ENCODE results near the gene GRM5. TPM values are rescaled to one million over a fixed set of nuclear protein-coding genes. Genes with fewer than 3 reads are reported as not detected.

The GRM5 gene
- total RNA-seq, 1 donor from 2014 or later = not detected

DNA sequence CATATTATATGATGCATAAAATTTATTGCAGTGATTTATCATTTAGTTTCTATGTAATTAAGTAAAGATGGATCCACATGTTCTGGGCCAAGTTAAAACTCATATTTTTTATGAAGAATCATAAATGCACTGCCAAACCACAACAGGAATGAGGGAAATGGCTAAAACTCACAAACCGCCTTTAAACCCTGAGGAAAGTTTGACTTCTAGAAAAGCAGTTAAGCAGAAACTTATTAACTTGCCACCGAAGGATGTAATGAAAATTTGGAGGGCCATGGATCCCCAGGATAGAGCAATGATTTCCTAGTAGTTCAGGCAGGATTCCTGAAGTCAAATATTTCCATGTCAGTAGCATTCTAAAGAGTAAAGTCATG lies 510.0 kb downstream of the GRM5 start:
- Histone ChIP-seq H3K27ac (no peak overlapping the region), H3K4me3 (no peak overlapping the region)
- TF ChIP-seq POLR2A (IDR thresholded peaks at IDR 0.05) = no peak
- TF ChIP-seq, protein P1, sequence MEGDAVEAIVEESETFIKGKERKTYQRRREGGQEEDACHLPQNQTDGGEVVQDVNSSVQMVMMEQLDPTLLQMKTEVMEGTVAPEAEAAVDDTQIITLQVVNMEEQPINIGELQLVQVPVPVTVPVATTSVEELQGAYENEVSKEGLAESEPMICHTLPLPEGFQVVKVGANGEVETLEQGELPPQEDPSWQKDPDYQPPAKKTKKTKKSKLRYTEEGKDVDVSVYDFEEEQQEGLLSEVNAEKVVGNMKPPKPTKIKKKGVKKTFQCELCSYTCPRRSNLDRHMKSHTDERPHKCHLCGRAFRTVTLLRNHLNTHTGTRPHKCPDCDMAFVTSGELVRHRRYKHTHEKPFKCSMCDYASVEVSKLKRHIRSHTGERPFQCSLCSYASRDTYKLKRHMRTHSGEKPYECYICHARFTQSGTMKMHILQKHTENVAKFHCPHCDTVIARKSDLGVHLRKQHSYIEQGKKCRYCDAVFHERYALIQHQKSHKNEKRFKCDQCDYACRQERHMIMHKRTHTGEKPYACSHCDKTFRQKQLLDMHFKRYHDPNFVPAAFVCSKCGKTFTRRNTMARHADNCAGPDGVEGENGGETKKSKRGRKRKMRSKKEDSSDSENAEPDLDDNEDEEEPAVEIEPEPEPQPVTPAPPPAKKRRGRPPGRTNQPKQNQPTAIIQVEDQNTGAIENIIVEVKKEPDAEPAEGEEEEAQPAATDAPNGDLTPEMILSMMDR (IDR thresholded peaks at IDR 0.05) = no peak

DNA sequence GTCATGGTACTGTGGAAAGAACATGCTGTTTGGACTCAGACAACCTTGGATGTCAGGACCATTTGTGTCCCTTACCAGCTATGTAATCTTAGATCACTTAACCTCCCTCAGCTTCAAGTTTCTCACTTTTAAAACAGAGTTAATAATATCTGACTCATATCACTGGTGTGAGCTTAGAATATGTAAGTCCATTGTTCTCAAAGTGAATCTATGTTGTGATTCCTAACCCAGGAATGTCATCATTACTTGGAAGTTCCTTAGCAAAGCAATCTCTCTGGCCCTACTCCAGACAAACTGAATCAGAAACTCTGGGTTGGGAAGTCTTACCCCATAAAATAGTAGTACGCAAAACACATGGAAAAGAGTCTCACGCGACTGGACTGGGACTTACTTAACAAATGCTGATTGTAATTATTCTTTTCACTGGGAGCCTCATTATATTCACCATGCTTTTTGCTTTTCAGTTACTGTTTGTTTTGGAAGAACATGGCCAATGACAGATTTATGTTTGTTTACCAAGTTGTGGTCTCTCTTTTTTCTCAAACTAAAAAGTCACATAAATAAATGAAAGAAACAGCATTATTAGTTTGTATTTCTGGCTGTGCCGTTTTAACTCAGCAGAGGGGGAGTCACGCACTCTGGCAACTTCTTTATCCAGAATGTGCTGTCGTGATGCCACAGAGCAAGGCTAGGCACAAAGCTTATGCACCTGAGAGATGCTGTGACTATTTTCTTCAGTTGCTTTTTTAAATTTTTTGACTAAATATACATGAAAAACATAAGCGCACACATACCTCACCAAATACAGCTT lies 510.6 kb downstream of the GRM5 start:
- H3K27me3 ChIP-seq = no peaks in the 10 kb centered on the region
- TF ChIP-seq POLR2A (IDR thresholded peaks at IDR 0.05) (no peak), POLR2AphosphoS5 (IDR thresholded peaks at IDR 0.05; ENCODE audit: insufficient read depth in 1 of 2, low read depth in 1 of 2) (peak; percentile 36 to 71)
- TF ChIP-seq, protein P1 (IDR thresholded peaks at IDR 0.05) = no peak
- no peak overlapping the region for H3K4me3 ChIP-seq
- no peaks in the 10 kb centered on the region for H3K36me3 ChIP-seq
- DNase-seq (ENCODE audit: extremely low spot score in 2 of 2) = no peak
- intact Hi-C loops (cut with DNase I) = no loop called here
- no peaks in the 10 kb centered on the region for H3K9me3 ChIP-seq
- H3K4me1 ChIP-seq = peaks cover 15% of the 10 kb centered on the region
- peak overlapping the region; percentile 10 for H3K27ac ChIP-seq

More for the DNA sequence above, 510.0 kb downstream of the GRM5 start:
- peaks cover 15% of the 10 kb centered on the region for H3K4me1 ChIP-seq
- intact Hi-C loops (cut with DNase I) = no loop called here
- H3K9me3 ChIP-seq = no peaks in the 10 kb centered on the region
- no peak for DNase-seq (ENCODE audit: extremely low spot score in 2 of 2)
- H3K27me3 ChIP-seq = no peaks in the 10 kb centered on the region
- no peaks in the 10 kb centered on the region for H3K36me3 ChIP-seq

DNA sequence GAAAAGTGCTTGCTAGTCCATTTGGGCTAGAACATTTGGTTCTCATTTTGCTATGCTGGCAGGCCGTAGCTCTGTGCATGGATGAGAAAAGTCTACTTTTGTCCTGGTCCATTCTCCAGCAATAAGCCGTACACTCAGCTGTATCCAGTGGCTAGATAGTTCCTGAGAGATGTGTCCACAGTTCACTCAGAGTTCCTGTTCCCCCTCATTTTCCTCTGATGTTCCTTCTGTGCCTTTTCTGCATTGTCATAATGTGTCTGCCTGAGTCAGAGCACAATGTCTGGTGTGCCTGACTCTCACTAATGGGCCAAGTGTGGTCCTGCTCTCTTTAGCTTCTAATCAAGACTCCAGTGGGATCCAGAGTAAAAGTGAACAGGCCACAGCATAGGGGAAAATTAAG lies 512.6 kb downstream of the GRM5 start:
- intact Hi-C loops (cut with DNase I) = no loop called here

DNA sequence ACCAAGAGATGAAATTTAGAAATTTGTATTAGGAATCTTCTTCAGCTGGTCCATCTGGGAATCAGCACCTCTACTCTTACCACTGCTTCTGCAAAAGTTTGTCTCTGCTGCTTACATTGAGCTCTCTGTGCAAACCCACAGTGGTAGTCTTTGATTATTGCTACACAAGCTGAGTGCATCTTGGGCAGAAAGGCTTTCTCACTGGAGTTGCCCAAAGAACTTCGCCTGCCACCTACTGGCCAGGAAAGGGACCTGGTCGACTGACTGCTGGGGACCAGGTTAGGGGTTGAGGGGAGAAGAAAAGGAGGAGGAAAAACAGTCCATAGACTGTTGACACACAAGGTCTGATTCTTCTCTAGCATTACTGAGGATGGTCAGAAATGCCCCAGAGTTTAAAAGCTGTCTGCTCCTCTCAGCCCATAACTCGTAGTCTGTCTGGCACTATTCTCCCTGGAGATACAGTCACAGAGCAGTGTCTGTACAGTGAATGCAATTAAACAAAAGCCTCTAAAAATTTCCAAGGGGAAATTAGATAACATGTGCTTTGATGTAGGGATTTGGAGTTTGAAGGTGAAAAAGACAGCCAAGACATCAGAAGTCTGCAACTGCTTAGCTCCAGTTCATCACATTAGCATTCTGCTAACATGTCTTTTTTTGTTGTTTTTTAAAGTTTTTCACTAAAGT lies 513.3 kb downstream of the GRM5 start:
- Histone ChIP-seq H3K9me3 (no peaks in the 10 kb centered on the region), H3K4me3 (no peak overlapping the region), H3K4me1 (peaks cover 15% of the 10 kb centered on the region), H3K36me3 (no peaks in the 10 kb centered on the region), H3K27ac (no peak overlapping the region), H3K27me3 (no peaks in the 10 kb centered on the region)
- intact Hi-C loops (cut with DNase I) = no loop called here
- DNase-seq (ENCODE audit: extremely low spot score in 2 of 2) = no peak
- TF ChIP-seq POLR2AphosphoS5 (IDR thresholded peaks at IDR 0.05; ENCODE audit: insufficient read depth in 1 of 2, low read depth in 1 of 2) (no peak), POLR2A (IDR thresholded peaks at IDR 0.05) (no peak)
- TF ChIP-seq, protein P1 (IDR thresholded peaks at IDR 0.05) = no peak

More for the DNA sequence above, 512.6 kb downstream of the GRM5 start:
- Histone ChIP-seq H3K9me3 (no peaks in the 10 kb centered on the region), H3K36me3 (no peaks in the 10 kb centered on the region), H3K4me3 (no peak overlapping the region), H3K27ac (peak overlapping the region; percentile 24), H3K27me3 (no peaks in the 10 kb centered on the region), H3K4me1 (peaks cover 15% of the 10 kb centered on the region)
- TF ChIP-seq POLR2A (IDR thresholded peaks at IDR 0.05) = no peak
- TF ChIP-seq, protein P1 (IDR thresholded peaks at IDR 0.05) = no peak
- no peak for TF ChIP-seq POLR2AphosphoS5 (IDR thresholded peaks at IDR 0.05; ENCODE audit: insufficient read depth in 1 of 2, low read depth in 1 of 2)
- no peak for DNase-seq (ENCODE audit: extremely low spot score in 2 of 2)

Measured in vagina (tissue), 2 donors.